Ovary (tissue), 3 donors: Measurements from ENCODE around the gene RNF6.

ENCODE experiments used
- CTCF ChIP-seq, 3 donors: fragments of 450-650 bp in 2 of 3; fragments of 200-600 bp in 1 of 3; IDR thresholded peaks; one replicate each; pipeline versions ENCODE4 v1.5.1 to v1.8.0; 2016 to 2022; ENCODE audit warnings: antibody characterized with exemption in 3 of 3, mild to moderate bottlenecking in 1 of 3
- EP300 ChIP-seq: sonication (generic); formaldehyde crosslinking; IDR thresholded peaks from one replicate; pipeline ENCODE4 v1.6.1; 2017; ENCODE audit warnings: antibody characterized with exemption
- POLR2A ChIP-seq: fragments of 450-650 bp; IDR thresholded peaks from one replicate; pipeline ENCODE4 v1.6.1; 2017; ENCODE audit warnings: antibody characterized with exemption, mild to moderate bottlenecking, moderate library complexity
- donor health status: DM: no; HTN: no; CAD: no.

- no peak for TF ChIP-seq CTCF (IDR thresholded peaks at IDR 0.05)
- no peak for TF ChIP-seq EP300
- no peak for TF ChIP-seq POLR2A
Observed at GRCh38 chr13:26220575-26220974, 1.5 kb downstream of the RNF6 start.
